Measurements from ENCODE around the gene CYLD.

- no peak for TF ChIP-seq CTCF (IDR thresholded peaks at IDR 0.05)
- TF ChIP-seq POLR2A (IDR thresholded peaks at IDR 0.05) = no peak
Observed at GRCh38 chr16:50719401-50720337, 22.2 kb upstream of the CYLD start.
